ENCODE data around the gene AP1B1. TPM values are rescaled to one million over a fixed set of nuclear protein-coding genes. Genes with fewer than 3 reads are reported as not detected.

Gene AP1B1
- total RNA-seq, 1 donor, result 37.3 TPM

DNA sequence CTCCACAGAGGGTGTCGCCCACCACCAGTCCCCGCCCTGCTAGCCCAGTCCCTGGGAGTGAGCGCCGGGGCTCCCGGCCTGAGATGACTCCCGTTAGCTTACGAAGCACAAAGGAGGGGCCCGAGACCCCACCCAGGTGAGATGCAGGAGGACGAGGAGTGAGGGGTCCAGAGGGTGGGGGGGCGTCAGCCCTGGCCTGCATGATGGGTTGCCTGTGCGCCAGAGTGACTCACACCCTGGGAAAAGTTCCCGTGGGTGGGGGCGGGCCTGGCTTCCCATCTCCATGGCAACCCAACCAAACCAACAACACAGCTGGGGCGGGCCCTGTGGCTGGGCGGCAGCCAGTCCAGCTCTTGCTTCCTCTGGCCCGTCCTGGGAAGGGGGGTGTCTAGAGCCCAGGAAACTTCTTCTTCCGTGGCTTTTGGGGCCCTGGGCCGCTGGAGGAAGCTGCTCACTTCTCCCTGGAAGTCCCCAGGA is 77.5 kb downstream of the AP1B1 start:
- peak overlapping the region; percentile 77 for H3K27ac ChIP-seq (ENCODE audit: low read depth, low read length)
- peak overlapping the region; percentile 85 for H2AFZ ChIP-seq (ENCODE audit: low read length)

GRCh38 chr22:29310065-29310862 is 78.1 kb downstream of the AP1B1 start:
- Histone ChIP-seq H3K4me1 (ENCODE audit: insufficient read depth, low read length) (peaks cover 37% of the 10 kb centered on the region), H3K27me3 (ENCODE audit: insufficient read depth, low read length) (peaks cover 23% of the 10 kb centered on the region), H3K4me2 (ENCODE audit: insufficient read depth, low read length) (peak overlapping the region; percentile 78), H3K79me2 (ENCODE audit: insufficient read depth, low read length) (peaks cover 32% of the 10 kb centered on the region), H4K20me1 (ENCODE audit: insufficient read depth, low read length) (peaks cover 18% of the 10 kb centered on the region), H3K27ac (ENCODE audit: low read depth, low read length) (peak overlapping the region; percentile 77), H2AFZ (ENCODE audit: low read length) (no peak overlapping the region), H3K4me3 (ENCODE audit: insufficient read depth, low read length) (peak overlapping the region; percentile 40), H3K9me3 (ENCODE audit: low read depth, low read length) (no peaks in the 10 kb centered on the region), H3K36me3 (ENCODE audit: insufficient read depth, low read length) (no peaks in the 10 kb centered on the region)
- peak; percentile 56 for DNase-seq (ENCODE audit: insufficient read length, low spot score, missing footprints)
- TF ChIP-seq CTCF (IDR thresholded peaks at IDR 0.05; ENCODE audit: extremely low read depth, low read depth, low read length), result no peak

More for the DNA sequence above, 77.5 kb downstream of the AP1B1 start:
- H3K4me1 ChIP-seq (ENCODE audit: insufficient read depth, low read length), result peaks cover 37% of the 10 kb centered on the region
- peaks cover 26% of the 10 kb centered on the region for H3K27me3 ChIP-seq (ENCODE audit: insufficient read depth, low read length)
- peak; percentile 100 for DNase-seq (ENCODE audit: insufficient read length, low spot score, missing footprints)
- no peaks in the 10 kb centered on the region for H3K36me3 ChIP-seq (ENCODE audit: insufficient read depth, low read length)
- H3K79me2 ChIP-seq (ENCODE audit: insufficient read depth, low read length), result peaks cover 32% of the 10 kb centered on the region
- H4K20me1 ChIP-seq (ENCODE audit: insufficient read depth, low read length), result peaks cover 18% of the 10 kb centered on the region
- TF ChIP-seq CTCF (IDR thresholded peaks at IDR 0.05; ENCODE audit: extremely low read depth, low read depth, low read length), result no peak
- H3K9me3 ChIP-seq (ENCODE audit: low read depth, low read length), result no peaks in the 10 kb centered on the region
- peak overlapping the region; percentile 61 for H3K4me3 ChIP-seq (ENCODE audit: insufficient read depth, low read length)
- peak overlapping the region; percentile 78 for H3K4me2 ChIP-seq (ENCODE audit: insufficient read depth, low read length)

GRCh38 chr22:29309332-29310064 is 78.9 kb downstream of the AP1B1 start:
- Histone ChIP-seq H3K4me2 (ENCODE audit: insufficient read depth, low read length) (peak overlapping the region; percentile 32), H3K27ac (ENCODE audit: low read depth, low read length) (peak overlapping the region; percentile 78), H2AFZ (ENCODE audit: low read length) (no peak overlapping the region), H3K4me3 (ENCODE audit: insufficient read depth, low read length) (peak overlapping the region; percentile 10), H3K79me2 (ENCODE audit: insufficient read depth, low read length) (peaks cover 32% of the 10 kb centered on the region), H3K4me1 (ENCODE audit: insufficient read depth, low read length) (peaks cover 37% of the 10 kb centered on the region), H4K20me1 (ENCODE audit: insufficient read depth, low read length) (peaks cover 17% of the 10 kb centered on the region), H3K9me3 (ENCODE audit: low read depth, low read length) (no peaks in the 10 kb centered on the region), H3K27me3 (ENCODE audit: insufficient read depth, low read length) (peaks cover 15% of the 10 kb centered on the region), H3K36me3 (ENCODE audit: insufficient read depth, low read length) (no peaks in the 10 kb centered on the region)
- DNase-seq (ENCODE audit: insufficient read length, low spot score, missing footprints), result peak; percentile 77
- TF ChIP-seq CTCF (IDR thresholded peaks at IDR 0.05; ENCODE audit: extremely low read depth, low read depth, low read length), result no peak

Data from osteoblast (primary cell).